Effector memory CD4-positive, alpha-beta T cell (primary cell): Measurements from ENCODE around the gene CNGA3.

Experiments used
- DNase-seq, 3 donors: peaks; one replicate each; pipeline ENCODE4 v3.0.0-alpha.2; 2020
- H3K27ac ChIP-seq: 2 replicates; pipeline ENCODE4 v1.7.0; 2013; ENCODE audit warnings: mild to moderate bottlenecking, low read length, moderate library complexity; ENCODE audit not compliant: insufficient read depth, poor library complexity, severe bottlenecking
- H3K27me3 ChIP-seq: replicated peaks from 2 replicates; pipeline ENCODE4 v1.7.0; 2013; ENCODE audit warnings: mild to moderate bottlenecking, low read length; ENCODE audit not compliant: insufficient read depth, control insufficient read depth, poor library complexity, severe bottlenecking
- H3K36me3 ChIP-seq: 2 replicates; pipeline ENCODE4 v1.7.0; 2013; ENCODE audit warnings: mild to moderate bottlenecking, low read length, moderate library complexity; ENCODE audit not compliant: control insufficient read depth, insufficient read depth
- H3K4me1 ChIP-seq: 2 replicates; pipeline ENCODE4 v1.7.0; 2013; ENCODE audit warnings: low read length, mild to moderate bottlenecking; ENCODE audit not compliant: control insufficient read depth, insufficient read depth, poor library complexity, severe bottlenecking
- H3K4me3 ChIP-seq: 2 replicates; pipeline ENCODE4 v1.7.0; 2013; ENCODE audit warnings: low read length, low read depth, mild to moderate bottlenecking; ENCODE audit not compliant: insufficient read depth, poor library complexity, severe bottlenecking
- H3K9me3 ChIP-seq: 2 replicates; pipeline ENCODE4 v1.7.0; 2013; ENCODE audit warnings: mild to moderate bottlenecking, low read length, moderate library complexity; ENCODE audit not compliant: control insufficient read depth

The CNGA3 gene

GRCh38 chr2:98393354-98393753 is 47.1 kb downstream of the CNGA3 start:
- no peaks in the 10 kb centered on the region for H3K36me3 ChIP-seq
- H3K4me1 ChIP-seq: no peaks in the 10 kb centered on the region
- DNase-seq: no peak
- H3K9me3 ChIP-seq: no peaks in the 10 kb centered on the region
- no peak overlapping the region for H3K4me3 ChIP-seq
- H3K27me3 ChIP-seq: no peaks in the 10 kb centered on the region
- H3K27ac ChIP-seq: no peak overlapping the region

GRCh38 chr2:98394595-98395153 is 48.4 kb downstream of the CNGA3 start:
- no peaks in the 10 kb centered on the region for H3K9me3 ChIP-seq
- peaks cover under 1% of the 10 kb centered on the region for H3K27me3 ChIP-seq
- H3K4me3 ChIP-seq: no peak overlapping the region
- H3K36me3 ChIP-seq: no peaks in the 10 kb centered on the region
- no peak overlapping the region for H3K27ac ChIP-seq
- H3K4me1 ChIP-seq: no peaks in the 10 kb centered on the region
- DNase-seq: no peak

- H3K4me3 ChIP-seq: no peak overlapping the region
- no peak overlapping the region for H3K27ac ChIP-seq
- peaks cover 3% of the 10 kb centered on the region for H3K27me3 ChIP-seq
- no peaks in the 10 kb centered on the region for H3K4me1 ChIP-seq
- no peak for DNase-seq
- H3K36me3 ChIP-seq: no peaks in the 10 kb centered on the region
- H3K9me3 ChIP-seq: no peaks in the 10 kb centered on the region
Measured at GRCh38 chr2:98395977-98396376, 49.7 kb downstream of the CNGA3 start.

GRCh38 chr2:98396745-98397355 is 50.6 kb downstream of the CNGA3 start:
- Histone ChIP-seq H3K27ac (no peak overlapping the region), H3K36me3 (no peaks in the 10 kb centered on the region), H3K9me3 (no peaks in the 10 kb centered on the region), H3K4me3 (no peak overlapping the region), H3K27me3 (peaks cover 3% of the 10 kb centered on the region), H3K4me1 (no peaks in the 10 kb centered on the region)
- no peak for DNase-seq

GRCh38 chr2:98399140-98399539 is 52.9 kb downstream of the CNGA3 start:
- no peak for DNase-seq
- Histone ChIP-seq H3K4me3 (no peak overlapping the region), H3K4me1 (no peaks in the 10 kb centered on the region), H3K27ac (no peak overlapping the region), H3K36me3 (no peaks in the 10 kb centered on the region), H3K27me3 (peaks cover 3% of the 10 kb centered on the region), H3K9me3 (no peaks in the 10 kb centered on the region)

GRCh38 chr2:98403878-98404277 is 57.6 kb downstream of the CNGA3 start:
- H3K27ac ChIP-seq: no peak overlapping the region
- no peak overlapping the region for H3K4me3 ChIP-seq
- H3K27me3 ChIP-seq: peaks cover 3% of the 10 kb centered on the region
- no peaks in the 10 kb centered on the region for H3K36me3 ChIP-seq
- H3K4me1 ChIP-seq: no peaks in the 10 kb centered on the region
- H3K9me3 ChIP-seq: no peaks in the 10 kb centered on the region
- no peak for DNase-seq

GRCh38 chr2:98404556-98405250 is 58.4 kb downstream of the CNGA3 start:
- H3K36me3 ChIP-seq: no peaks in the 10 kb centered on the region
- H3K27ac ChIP-seq: no peak overlapping the region
- H3K4me3 ChIP-seq: no peak overlapping the region
- DNase-seq: no peak
- H3K27me3 ChIP-seq: peaks cover 3% of the 10 kb centered on the region
- H3K9me3 ChIP-seq: no peaks in the 10 kb centered on the region
- H3K4me1 ChIP-seq: no peaks in the 10 kb centered on the region

- DNase-seq: no peak
- Histone ChIP-seq H3K36me3 (no peaks in the 10 kb centered on the region), H3K4me1 (no peaks in the 10 kb centered on the region), H3K9me3 (no peaks in the 10 kb centered on the region), H3K27me3 (no peaks in the 10 kb centered on the region), H3K4me3 (no peak overlapping the region), H3K27ac (no peak overlapping the region)
Measured at GRCh38 chr2:98405301-98405700, 59.0 kb downstream of the CNGA3 start.

- H3K27me3 ChIP-seq: no peaks in the 10 kb centered on the region
- no peak overlapping the region for H3K4me3 ChIP-seq
- no peak overlapping the region for H3K27ac ChIP-seq
- H3K4me1 ChIP-seq: no peaks in the 10 kb centered on the region
- H3K9me3 ChIP-seq: no peaks in the 10 kb centered on the region
- no peak for DNase-seq
- H3K36me3 ChIP-seq: no peaks in the 10 kb centered on the region
Measured at GRCh38 chr2:98408155-98408554, 61.9 kb downstream of the CNGA3 start.

GRCh38 chr2:98412751-98413458 is 66.6 kb downstream of the CNGA3 start:
- no peaks in the 10 kb centered on the region for H3K27me3 ChIP-seq
- no peaks in the 10 kb centered on the region for H3K9me3 ChIP-seq
- DNase-seq: peak in 2 of 3 donors; percentile 13 to 36

More at GRCh38 chr2:98412751-98413458, 66.6 kb downstream of the CNGA3 start:
- Histone ChIP-seq H3K27ac (no peak overlapping the region), H3K36me3 (no peaks in the 10 kb centered on the region), H3K4me1 (no peaks in the 10 kb centered on the region), H3K4me3 (no peak overlapping the region)
